ENCODE results near the gene UNC79.

UNC79 gene

GRCh38 chr14:93727917-93728650, 297.3 kb downstream of the UNC79 start:
- DNase-seq (ENCODE audit: low spot score): no peak

GRCh38 chr14:93728651-93729016, 297.9 kb downstream of the UNC79 start:
- DNase-seq (ENCODE audit: low spot score): no peak

- peak; percentile 92 for DNase-seq (ENCODE audit: low spot score)
Observed at GRCh38 chr14:93729993-93730392, 299.3 kb downstream of the UNC79 start.

GRCh38 chr14:93731753-93732152, 301.0 kb downstream of the UNC79 start:
- DNase-seq (ENCODE audit: low spot score): no peak

GRCh38 chr14:93732524-93732923, 301.8 kb downstream of the UNC79 start:
- no peak for DNase-seq (ENCODE audit: low spot score)

GRCh38 chr14:93733231-93733630, 302.5 kb downstream of the UNC79 start:
- peak; percentile 54 for DNase-seq (ENCODE audit: low spot score)

- peak; percentile 80 for DNase-seq (ENCODE audit: low spot score)
Observed at GRCh38 chr14:93733631-93734030, 302.9 kb downstream of the UNC79 start.

- no peak for DNase-seq (ENCODE audit: low spot score)
Observed at GRCh38 chr14:93734086-93734822, 303.5 kb downstream of the UNC79 start.

GRCh38 chr14:93735206-93735605, 304.5 kb downstream of the UNC79 start:
- no peak for DNase-seq (ENCODE audit: low spot score)

- DNase-seq (ENCODE audit: low spot score): no peak
Observed at GRCh38 chr14:93736378-93737014, 305.8 kb downstream of the UNC79 start.

GRCh38 chr14:93737634-93738033, 306.9 kb downstream of the UNC79 start:
- no peak for DNase-seq (ENCODE audit: low spot score)

GRCh38 chr14:93741556-93742230, 311.0 kb downstream of the UNC79 start:
- DNase-seq (ENCODE audit: low spot score): no peak

GRCh38 chr14:93742761-93743160, 312.0 kb downstream of the UNC79 start:
- DNase-seq (ENCODE audit: low spot score): peak; percentile 73

- DNase-seq (ENCODE audit: low spot score): no peak
Observed at GRCh38 chr14:93743270-93744060, 312.7 kb downstream of the UNC79 start.

GRCh38 chr14:93744176-93744575, 313.4 kb downstream of the UNC79 start:
- DNase-seq (ENCODE audit: low spot score): peak; percentile 79

GRCh38 chr14:93744876-93745275, 314.1 kb downstream of the UNC79 start:
- DNase-seq (ENCODE audit: low spot score): no peak

GRCh38 chr14:93745603-93746273, 315.0 kb downstream of the UNC79 start:
- DNase-seq (ENCODE audit: low spot score): no peak

- peak; percentile 68 for DNase-seq (ENCODE audit: low spot score)
Observed at GRCh38 chr14:93747102-93747501, 316.4 kb downstream of the UNC79 start.

- no peak for DNase-seq (ENCODE audit: low spot score)
Observed at GRCh38 chr14:93747560-93747959, 316.8 kb downstream of the UNC79 start.

GRCh38 chr14:93748208-93749075, 317.7 kb downstream of the UNC79 start:
- DNase-seq (ENCODE audit: low spot score): peak; percentile 78
